Type B pancreatic cell (in vitro differentiated cells): ENCODE data around the gene PARP11. TPM values are rescaled to one million over a fixed set of nuclear protein-coding genes. Genes with fewer than 3 reads are reported as not detected.

Experiments
- DNase-seq: peaks from one replicate; pipeline ENCODE4 v3.0.0; 2021; ENCODE audit warnings: mixed read lengths; ENCODE audit not compliant: unreplicated experiment; ENCODE audit errors: extremely low spot score
- H3K27ac Mint-ChIP-seq: 2 replicates; pipeline ENCODE4 v1.8.0; 2021; ENCODE audit warnings: mild to moderate bottlenecking, mixed read lengths
- H3K27me3 Mint-ChIP-seq: 2 replicates; pipeline ENCODE4 v1.8.0; 2021; ENCODE audit warnings: mixed read lengths
- H3K36me3 Mint-ChIP-seq: 2 replicates; pipeline ENCODE4 v1.8.0; 2021; ENCODE audit warnings: mixed read lengths
- H3K4me1 Mint-ChIP-seq: one replicate; pipeline ENCODE4 v1.8.0; 2021; ENCODE audit warnings: mixed read lengths; ENCODE audit not compliant: unreplicated experiment
- H3K4me3 Mint-ChIP-seq: 2 replicates; pipeline ENCODE4 v1.8.0; 2021; ENCODE audit warnings: mild to moderate bottlenecking, mixed read lengths
- H3K9me3 Mint-ChIP-seq: 2 replicates; pipeline ENCODE4 v1.8.0; 2021; ENCODE audit warnings: mixed read lengths
- CTCF ChIP-seq: fragments of 200-600 bp; sonication (generic); conservative IDR thresholded peaks from 2 replicates; pipeline ENCODE4 v1.5.0; 2021; ENCODE audit warnings: antibody characterized with exemption, mild to moderate bottlenecking
- total RNA-seq: library from RNA; stranded (reverse); gene quantifications from 2 replicates; pipeline ENCODE4 v1.2.1, GENCODE V29; 2021; ENCODE audit warnings: low replicate concordance

The PARP11 gene
- total RNA-seq, 1 donor from 2014 or later: 14.4 TPM

GRCh38 chr12:3820122-3820521 lies 53.1 kb downstream of the PARP11 start:
- no peaks in the 10 kb centered on the region for H3K4me1 Mint-ChIP-seq
- no peak overlapping the region for H3K4me3 Mint-ChIP-seq
- TF ChIP-seq CTCF: no peak
- no peak for DNase-seq
- no peak overlapping the region for H3K27ac Mint-ChIP-seq
- H3K36me3 Mint-ChIP-seq: peaks cover 26% of the 10 kb centered on the region
- no peaks in the 10 kb centered on the region for H3K9me3 Mint-ChIP-seq
- H3K27me3 Mint-ChIP-seq: no peaks in the 10 kb centered on the region

DNA sequence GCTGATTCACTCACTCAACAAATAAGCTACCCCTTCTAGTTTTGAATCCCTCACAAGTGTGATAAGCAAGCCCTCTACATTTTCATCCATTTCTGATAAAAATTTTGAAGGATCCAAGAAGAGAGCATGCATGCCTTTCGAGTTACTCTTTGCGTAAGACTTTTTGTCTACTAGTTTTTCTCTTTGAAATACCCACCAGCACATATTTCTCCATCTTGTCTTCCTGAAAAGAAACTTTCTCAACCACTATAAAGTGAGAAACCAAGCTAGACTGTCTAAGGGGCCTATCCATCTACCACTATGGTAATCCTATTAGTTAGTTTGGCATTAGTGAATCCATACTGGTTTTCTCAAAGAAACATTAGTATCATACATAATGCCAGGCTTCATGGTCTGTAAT lies 56.9 kb downstream of the PARP11 start:
- Mint-ChIP-seq H3K9me3 (no peaks in the 10 kb centered on the region), H3K4me3 (no peak overlapping the region), H3K27me3 (no peaks in the 10 kb centered on the region), H3K27ac (no peak overlapping the region), H3K4me1 (no peaks in the 10 kb centered on the region), H3K36me3 (peaks cover 29% of the 10 kb centered on the region)
- no peak for DNase-seq
- no peak for TF ChIP-seq CTCF

- TF ChIP-seq CTCF: no peak
- DNase-seq: no peak
- no peaks in the 10 kb centered on the region for H3K4me1 Mint-ChIP-seq
- no peak overlapping the region for H3K4me3 Mint-ChIP-seq
- H3K36me3 Mint-ChIP-seq: peaks cover 29% of the 10 kb centered on the region
- H3K9me3 Mint-ChIP-seq: no peaks in the 10 kb centered on the region
- H3K27me3 Mint-ChIP-seq: no peaks in the 10 kb centered on the region
- H3K27ac Mint-ChIP-seq: no peak overlapping the region
These were observed 58.0 kb downstream of the PARP11 start for GRCh38 chr12:3815094-3815766.

DNA sequence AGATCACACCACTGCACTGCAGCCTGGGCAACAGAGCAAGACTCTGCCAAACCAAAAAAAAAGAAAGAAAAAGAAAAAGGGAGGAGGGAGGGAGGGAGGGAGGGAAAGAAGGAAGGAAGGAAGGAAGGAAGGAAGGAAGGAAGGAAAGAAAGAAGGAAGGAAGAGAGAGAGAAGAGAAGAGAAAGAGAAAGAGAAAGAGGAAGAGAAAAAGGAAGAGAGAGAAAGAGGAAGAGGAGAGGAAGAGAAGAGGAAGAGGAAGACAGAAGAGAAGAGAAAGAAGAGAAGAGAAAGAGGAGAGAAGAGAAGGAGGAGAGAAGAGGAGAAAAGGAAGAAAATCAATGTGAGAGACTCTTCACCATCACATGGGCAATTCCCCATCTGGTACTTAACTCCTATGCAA lies 62.7 kb downstream of the PARP11 start:
- H3K36me3 Mint-ChIP-seq: peaks cover 28% of the 10 kb centered on the region
- TF ChIP-seq CTCF: no peak
- no peak overlapping the region for H3K4me3 Mint-ChIP-seq
- no peaks in the 10 kb centered on the region for H3K27me3 Mint-ChIP-seq
- no peak overlapping the region for H3K27ac Mint-ChIP-seq
- H3K9me3 Mint-ChIP-seq: no peaks in the 10 kb centered on the region
- no peaks in the 10 kb centered on the region for H3K4me1 Mint-ChIP-seq
- no peak for DNase-seq

- TF ChIP-seq CTCF: no peak
- DNase-seq: no peak
- Mint-ChIP-seq H3K36me3 (peaks cover 23% of the 10 kb centered on the region), H3K27ac (no peak overlapping the region), H3K4me1 (no peaks in the 10 kb centered on the region), H3K4me3 (no peak overlapping the region), H3K27me3 (no peaks in the 10 kb centered on the region), H3K9me3 (no peaks in the 10 kb centered on the region)
These were observed 63.2 kb downstream of the PARP11 start for GRCh38 chr12:3810016-3810370.
